GM21825 (cell line): ENCODE measurements around the gene TRPV2.
"Not testable (repeated sequence)": the region's sequence is repeated elsewhere in the genome, so short reads cannot be mapped to it uniquely, and the experiment has no call there.

Experiments used
- ATAC-seq: cut with Tn5 transposase; IDR thresholded peaks from one replicate; pipeline ENCODE4 v1.9.1; 2021; ENCODE audit warnings: mild to moderate bottlenecking, moderate library complexity; ENCODE audit not compliant: unreplicated experiment

Gene TRPV2

DNA sequence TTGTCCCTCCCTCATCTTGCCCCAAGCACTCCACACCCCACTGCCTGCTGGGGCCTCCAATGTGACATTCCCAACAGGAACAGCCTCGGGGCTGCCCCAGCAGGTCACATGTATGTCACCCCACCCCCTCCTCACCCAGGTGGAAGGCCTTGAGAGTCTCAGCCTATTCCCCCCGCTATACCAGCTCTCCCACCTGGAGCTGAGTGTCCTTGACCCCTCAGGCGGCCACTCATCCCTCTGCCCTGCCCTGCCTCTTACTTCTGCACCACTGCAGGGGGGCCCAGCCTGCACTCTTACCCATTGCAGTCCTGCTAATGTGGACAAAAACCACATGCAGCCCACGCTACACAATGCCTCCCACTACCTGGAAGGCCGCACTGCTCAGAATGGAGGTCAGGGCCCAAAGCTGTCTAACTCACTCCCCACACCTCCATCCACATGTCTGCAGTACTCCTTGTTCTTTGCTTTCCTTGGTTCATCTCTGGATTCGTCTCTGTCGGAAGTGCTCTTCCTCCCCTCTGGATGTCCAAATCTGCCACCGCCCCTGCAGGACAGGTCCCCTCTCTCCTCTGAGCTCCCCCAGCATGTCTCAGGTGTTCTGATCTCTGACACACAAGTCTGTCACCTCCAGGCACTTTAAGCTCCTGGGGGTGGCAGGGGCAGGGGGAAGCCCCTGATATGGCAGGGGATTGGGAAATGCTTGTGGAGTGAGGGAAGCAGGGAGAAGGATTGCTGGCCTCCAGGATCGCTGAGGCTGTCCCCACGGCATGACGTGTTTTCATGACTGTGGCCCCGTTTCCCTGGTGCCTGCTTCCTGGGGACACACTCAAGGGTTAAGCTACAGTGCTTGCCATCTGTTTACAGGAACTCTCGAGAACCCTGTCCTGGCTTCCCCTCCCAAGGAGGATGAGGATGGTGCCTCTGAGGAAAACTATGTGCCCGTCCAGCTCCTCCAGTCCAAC, 20.8 kb downstream of the TRPV2 start:
- no peak for ATAC-seq

DNA sequence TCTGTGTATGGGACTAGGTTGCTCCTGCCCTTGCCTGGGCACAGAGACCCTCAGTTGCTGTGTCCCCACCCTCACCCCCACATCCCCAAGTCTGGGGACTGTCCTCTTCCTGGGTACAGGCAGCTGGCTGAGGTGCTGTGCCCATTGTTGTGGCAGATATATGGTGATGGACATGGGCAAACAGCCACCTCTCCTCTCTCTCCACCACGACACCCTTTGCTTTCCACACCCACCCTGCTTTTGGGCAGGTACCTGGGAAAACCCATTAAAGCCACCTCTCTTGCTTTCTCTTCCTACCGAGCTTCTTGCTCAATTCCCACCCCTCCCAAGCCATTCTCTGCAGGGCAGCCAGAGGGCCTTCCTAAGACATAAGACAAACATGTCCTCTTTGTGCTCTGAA, 21.7 kb downstream of the TRPV2 start:
- ATAC-seq, result no peak

DNA sequence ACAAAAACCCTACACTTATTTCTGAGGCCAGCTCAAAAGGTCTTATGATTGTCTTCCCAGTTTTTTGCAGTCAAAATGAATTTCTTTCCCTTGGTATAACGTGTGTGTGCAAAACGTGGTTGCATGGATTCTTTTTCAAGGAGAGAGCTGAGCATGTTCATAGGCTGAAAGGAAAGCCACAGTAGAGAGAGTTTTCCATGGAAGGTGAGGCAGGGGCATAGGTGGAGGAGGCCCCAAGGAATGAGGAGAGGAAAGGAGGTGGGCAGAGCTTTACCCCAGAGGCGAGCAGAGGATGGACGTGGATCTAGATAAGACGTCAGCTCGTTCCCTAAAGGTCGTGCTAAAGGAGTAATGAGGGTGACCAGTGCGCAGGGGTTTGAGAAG, 22.8 kb downstream of the TRPV2 start:
- no peak for ATAC-seq

DNA sequence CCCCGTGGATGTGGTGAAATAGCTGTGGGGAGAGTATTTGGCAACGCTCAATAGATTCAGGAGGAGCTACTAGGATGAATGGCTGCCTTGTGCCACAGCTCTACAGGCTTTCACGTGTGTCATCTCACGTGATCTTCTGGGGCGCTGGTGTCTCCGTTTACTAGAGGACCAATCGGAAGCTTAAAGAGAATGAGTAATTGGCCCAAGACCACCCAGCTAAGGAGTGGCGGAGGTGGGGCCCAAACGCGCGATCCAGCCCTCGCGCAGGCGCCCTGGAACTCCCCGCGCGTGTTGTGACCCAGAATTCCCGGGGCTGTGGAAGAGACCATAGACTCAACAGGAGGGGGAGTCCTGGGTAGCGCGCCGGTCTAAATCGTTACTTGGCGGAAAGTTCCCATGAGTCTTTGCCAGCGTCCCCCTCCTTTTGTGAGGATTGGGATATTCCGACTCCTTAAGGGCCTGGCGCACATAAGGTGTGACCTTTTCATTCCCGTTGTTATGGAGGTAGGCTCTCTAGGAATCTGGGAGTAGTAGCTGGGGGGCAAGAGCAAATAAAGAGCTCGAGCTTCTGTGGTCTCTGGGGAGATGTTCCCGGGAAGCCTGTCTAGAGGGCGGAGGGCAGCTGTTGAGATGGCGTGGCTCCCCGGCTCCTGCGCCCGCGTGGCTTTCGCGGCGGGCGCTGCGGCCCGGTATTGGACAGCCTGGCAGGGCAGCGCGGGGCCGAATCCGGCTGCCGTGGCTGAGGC, 23.4 kb downstream of the TRPV2 start:
- peak; percentile 76 for ATAC-seq

DNA sequence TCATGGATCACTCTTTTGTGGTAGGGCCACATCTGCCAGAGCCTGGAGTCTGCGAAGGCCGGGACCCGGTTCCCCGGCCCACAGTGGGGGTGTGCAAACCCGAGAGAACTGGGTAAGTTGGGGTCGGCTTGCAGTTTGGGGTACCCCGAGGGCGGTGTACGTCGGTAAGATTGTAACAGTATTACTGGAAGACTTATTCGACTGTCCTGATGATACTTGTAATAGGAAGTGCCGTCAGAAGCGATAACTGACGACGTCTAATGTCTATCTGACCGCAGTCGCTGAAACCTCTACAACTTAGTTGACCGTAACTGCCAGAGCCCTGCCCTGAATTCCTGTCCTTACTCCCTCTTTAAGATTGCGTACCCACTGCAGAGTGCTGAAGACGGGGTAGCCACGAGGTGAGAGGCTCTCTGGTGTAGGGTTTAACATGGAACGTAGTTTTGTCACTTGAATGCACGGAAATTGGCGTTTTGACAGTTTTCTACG, 24.0 kb downstream of the TRPV2 start:
- ATAC-seq, result peak; percentile 3

DNA sequence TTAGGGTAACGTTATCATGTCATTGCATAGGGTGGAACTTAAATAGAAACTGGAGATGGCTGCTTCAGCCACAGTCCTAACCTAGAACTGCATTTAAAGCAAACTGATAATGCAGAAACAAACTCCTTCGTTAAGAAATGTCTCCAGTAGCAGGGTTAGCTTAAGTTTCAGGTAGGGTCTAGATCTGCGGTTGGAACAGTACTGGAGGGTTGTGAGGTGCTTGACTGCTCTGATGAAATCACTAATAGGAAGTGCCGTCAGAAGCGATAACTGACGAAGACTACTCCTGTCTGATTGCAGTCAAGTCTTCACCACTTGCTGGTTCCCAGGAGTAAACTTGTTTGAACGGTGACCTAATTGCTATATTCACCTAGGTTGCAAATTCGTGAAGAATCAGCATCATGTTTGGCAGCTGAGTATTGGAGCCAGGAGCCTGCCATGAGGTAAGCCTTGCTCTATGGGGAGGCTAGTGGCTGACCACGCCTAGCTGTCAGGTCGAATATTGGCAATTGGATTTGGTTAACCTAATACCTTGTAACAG, 24.5 kb downstream of the TRPV2 start:
- no peak for ATAC-seq

DNA sequence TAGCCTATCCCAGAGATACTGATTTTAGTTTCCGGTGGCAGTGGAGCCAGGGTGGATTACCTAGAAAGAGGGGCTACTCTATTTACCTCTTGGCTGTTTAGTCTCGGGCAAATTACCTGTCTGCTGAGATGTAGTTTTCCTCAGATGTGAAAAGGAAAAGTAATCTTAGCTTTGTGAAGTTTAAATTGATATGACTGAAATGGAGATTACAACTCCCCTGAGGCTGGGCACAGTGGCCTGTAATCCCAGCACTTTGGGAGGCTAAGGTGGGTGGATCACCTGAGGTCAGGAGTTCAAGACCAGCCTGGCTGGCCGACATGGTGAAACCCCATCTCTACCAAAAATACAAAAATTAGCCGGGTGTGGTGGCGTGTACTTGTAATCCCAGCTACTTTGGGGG, 25.0 kb downstream of the TRPV2 start:
- ATAC-seq, result not testable (repeated sequence)

DNA sequence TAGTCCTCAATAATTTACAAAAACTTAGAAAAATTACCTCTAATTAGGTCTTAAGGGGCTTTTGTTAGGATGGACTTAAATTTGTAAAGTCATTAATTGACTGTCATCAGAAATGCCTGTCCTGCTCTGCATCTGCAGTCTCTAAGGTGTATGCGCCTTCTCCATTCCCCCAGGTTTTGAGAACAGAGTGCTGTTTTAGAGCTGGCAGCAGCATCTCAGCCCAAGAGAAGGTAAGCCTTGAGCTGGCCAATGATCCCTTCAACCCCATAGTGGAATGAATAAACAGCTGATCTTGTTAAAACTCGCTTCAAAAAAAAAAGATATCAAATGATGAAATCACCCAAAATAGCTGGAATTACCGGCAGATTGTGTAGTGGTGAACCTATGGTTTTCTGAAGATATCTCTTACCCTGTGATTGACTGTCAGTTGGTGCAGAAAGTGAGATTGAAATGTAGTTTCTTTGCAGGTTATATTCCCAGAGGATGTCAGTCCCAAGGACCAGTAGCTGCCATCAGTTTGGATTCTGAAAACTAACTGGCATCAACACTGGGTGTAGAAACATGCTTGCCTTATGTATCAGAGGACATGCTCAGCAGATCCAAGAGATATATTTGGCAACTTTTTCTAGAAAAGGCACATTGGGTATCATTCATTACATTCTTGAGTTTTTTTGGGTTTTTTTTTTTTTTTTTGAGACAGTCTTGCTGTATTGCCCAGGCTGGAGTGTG, 25.7 kb downstream of the TRPV2 start:
- no peak for ATAC-seq

DNA sequence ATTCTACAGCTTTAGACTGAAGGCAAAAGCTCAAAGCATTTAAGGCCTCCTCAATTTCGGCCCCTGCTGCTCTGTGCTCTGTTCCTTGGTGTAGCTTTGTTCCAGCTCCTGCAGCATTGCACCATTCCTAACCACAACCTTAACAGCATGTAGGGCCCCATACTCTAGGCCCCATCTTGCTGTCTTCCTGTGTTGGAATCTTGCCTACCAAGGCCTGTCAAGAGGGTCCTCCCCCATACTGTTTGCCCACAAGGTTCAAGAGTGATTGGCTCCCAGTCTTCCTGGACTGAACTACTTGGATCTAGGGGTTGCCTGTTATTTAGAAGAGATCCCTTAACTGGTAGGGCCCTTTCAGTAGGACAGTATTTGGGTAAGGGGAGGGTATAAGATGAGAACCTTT, 26.8 kb downstream of the TRPV2 start:
- ATAC-seq, result no peak

DNA sequence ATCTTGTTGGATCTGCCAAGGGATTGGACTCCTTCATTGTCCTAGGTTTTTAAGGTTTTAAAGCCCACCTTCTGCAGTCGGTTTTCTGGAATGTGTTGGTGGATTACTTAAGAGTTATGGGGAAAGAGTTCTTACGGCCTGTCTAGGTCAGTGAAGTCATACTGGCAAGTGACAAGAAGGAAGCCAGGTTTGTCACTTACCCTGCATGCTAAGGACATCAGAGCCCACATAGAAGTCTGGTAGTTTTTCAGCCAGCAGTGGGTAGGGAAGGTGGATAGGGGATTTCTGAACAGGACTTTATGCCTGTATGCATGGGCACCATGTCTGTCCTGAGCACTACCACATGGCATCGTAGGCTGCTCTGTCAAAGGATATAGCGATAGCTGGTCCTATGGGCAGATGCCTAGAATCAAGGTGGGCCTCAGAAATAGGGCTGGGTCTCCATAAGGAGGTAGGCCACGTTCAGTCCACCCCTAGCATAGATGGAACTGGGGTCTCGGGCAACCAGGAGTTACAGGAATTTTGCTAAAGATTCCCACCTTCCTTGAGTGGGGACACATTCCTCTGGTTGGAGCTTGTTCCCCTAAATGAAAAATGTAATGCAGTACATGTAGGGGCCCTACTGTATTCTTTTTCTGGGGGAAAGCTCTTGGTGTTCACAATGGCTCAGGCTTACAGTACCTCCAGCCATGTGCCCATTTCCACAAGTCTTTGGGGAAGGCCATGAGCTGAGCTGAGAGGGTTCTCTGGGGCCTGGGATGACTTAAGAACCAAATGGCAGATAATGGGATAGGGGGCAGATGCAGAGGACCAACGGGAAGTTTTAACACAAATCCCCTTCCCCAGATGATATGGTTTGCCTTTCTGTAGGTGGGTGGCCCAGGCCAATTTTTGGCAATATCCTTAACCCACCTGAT, 27.5 kb downstream of the TRPV2 start:
- ATAC-seq, result no peak

DNA sequence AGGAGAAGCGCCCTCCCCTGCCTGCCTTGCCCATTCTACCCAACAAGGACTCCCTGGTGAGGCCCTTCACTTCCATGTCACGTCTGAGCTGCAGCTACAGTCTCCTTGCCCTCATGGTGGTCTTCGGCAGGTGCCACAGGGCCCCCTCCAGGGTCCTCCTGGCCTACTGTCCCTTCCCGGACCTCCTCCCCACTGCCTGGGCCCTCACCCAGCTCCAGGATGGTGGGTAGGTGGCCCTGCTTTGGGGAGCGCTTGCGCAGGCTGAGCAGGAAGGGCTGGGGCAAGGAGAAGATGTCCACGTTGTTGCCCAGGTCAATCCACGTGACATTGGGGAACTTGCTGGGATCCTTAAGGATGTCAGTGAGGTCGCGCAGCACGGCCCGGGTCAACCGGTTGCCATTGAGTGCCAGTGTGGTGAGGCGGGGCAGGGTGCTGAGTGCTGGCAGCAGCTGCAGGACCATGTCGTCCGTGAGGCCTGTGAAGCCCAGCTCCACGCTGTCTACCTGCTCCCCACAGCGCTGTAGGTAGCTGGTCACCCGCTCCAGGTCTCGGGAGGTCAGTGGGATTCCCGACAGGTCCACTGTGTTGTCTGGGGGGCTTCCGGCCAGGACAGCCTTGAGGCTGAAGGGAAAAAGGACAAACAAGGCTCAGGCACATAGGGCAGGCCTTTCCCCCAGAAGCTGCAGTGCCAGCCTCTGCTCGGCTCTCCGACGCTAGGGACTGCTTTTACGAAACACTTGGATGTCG, 28.3 kb downstream of the TRPV2 start:
- no peak for ATAC-seq

DNA sequence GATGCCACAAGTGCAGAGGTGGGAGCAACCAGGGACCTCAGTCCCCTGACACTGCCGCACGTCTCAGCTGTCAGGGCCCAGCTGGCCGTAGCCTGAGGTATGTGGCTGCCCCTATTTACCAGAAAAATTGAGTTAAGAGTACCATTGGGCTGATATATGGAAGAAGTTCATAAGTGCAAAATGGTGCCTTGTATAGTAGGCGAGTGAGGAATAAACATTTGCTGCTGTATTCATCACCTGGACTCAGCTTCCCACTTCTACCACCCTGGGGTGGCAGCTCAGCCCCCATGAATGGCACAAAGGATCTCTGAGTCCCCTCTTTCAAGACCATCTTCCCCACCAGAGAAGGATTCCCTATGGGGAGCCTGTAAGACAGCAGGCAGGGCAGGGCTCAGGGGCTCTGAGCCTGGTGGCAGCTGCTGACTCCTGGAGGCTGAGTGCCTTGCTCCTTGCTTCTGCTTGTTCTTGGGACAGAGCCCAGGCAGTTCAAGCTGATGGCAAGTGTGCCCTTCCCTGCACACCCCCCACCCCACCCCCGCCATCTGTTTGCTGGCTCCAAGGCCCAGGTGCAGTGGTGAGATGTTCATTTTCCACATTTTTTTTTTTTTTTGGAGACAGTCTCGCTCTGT, 29.0 kb downstream of the TRPV2 start:
- ATAC-seq, result no peak

DNA sequence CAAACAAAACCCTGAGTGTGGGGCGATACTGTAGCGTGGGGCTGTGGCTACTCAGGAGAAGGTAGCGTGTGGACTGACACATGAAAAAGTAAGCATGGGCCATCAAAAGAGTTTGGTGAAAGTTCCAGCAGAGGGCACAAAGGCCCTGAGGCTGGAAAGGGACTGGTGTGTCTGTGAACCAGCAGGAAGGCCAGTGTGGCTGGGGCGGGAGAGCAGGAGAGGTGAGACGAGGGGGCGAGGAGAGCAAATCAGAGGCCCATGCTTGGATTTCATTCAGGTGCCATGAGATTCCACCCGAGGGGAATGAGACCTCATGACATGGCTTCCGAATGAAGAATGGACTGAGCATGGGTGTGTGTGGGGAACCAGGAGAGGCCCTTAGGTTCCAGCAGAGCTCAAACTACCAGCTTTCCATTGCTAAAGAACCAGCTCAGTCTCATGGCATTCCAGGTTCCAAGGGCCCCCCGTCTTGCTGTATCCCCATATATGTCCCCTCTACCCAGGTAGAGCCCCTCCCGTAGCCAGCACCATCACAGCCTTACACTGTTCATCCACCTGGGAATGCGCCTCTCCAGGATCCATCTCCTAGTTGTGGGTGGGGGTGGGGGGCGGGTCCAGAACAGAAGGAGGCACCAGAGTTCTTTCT, 31.1 kb downstream of the TRPV2 start:
- no peak for ATAC-seq

DNA sequence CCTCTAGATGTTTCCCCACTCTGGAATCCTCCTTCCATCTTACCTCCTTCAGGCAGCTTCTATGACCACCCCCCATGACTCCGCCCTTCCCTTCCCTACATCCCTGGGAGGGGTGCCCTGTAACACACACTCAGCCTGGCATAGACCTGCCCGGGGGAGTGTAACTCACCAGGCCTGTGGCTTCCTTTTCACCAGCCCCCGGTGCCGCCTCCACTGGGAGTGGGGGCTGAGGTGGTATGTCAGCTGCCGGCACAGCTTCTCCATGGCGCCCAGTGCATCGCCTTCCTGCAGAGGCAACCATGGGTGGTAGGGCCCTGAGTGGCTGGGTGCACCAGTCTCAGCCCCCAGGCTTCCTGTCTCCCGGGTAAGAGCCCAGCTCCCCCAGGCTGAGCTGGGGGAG, 32.3 kb downstream of the TRPV2 start:
- ATAC-seq, result no peak

DNA sequence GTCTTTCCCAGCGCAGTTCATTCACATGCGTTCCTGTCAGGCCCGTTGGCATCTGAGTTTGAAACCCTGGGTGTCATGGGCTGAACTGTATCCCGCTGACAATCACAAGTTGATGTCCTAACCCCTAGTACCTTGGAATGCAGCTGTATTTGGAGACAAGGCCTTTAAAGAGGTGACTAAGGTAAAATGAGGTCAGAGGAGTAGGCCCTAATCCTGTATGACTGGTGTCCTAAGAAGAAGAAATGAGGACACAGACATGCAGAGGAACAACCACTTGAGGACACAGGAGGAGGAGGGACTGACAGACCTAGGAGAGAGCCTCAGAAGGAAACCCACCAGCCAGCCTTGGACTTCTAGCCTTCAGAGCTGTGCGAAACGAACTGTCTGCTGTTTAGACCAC, 33.1 kb downstream of the TRPV2 start:
- no peak for ATAC-seq

DNA sequence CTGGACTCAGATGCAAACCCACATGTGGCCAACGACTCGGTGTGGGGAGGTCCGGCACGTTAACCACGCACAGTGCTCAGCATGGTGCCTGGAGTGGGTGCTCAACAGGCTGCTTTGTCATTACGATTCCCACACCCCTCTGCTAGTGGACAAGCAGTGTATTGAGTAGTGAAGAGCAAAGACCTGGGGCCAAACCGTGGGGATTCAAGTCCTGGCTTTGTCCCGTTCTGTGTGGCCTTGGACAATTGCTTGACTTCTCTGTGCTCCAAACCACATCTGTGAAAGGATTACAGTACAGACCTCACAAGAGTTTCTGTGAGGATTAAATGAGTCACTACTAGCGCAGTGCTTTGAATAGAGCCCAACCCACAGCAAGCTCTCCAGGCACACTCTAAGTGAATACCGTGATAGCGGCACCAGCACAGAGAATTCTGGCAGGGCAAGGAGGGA, 33.8 kb downstream of the TRPV2 start:
- ATAC-seq, result no peak

DNA sequence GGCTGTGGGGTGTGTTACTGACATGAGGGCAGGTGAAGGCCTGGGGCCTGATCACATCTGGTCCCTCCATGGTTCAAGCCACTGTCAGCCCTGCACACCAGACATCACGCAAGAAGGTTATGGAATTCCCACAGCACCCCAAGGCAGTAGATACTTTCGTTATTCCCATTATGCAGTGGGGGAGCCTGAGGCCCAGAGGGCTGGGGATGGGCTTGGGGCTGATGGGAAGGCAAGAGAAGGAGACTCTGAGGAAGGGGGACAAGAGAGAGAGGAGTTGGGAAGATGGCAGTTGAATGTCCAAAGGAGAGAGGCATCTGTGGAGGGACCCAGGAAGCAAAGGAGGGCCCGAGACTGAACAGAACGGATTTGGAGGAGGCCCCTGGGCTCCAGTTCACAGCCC, 34.7 kb downstream of the TRPV2 start:
- ATAC-seq, result no peak

DNA sequence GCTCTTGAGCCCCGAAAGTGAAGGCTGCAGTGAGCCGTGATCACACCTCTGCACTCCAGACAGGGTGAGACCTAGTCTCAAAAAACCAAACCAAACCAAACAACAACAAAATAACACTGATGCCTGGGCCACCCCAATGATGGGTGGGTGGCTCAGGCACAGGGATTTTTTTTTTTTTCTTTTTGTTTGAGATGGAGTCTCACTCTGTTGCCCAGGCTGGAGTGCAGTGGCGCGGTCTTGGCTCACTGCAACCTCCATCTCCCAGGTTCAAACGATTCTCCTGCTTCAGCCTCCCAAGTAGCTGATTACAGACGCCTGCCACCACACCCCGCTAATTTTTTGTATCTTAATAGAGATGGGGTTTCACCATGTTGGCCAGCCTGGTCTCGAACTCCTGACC, 36.9 kb downstream of the TRPV2 start:
- not testable (repeated sequence) for ATAC-seq
